Upper lobe of left lung (tissue), 6 donors: Measurements from ENCODE around the gene WDSUB1. TPM values are rescaled to one million over a fixed set of nuclear protein-coding genes. Genes with fewer than 3 reads are reported as not detected.

Experiments
- ATAC-seq, 2 donors: fragments of 200-7000 bp; cut with Tn5 transposase; one replicate each; pipeline ENCODE4 v1.9.1; 2022; ENCODE audit warnings: mild to moderate bottlenecking in 2 of 2, moderate library complexity in 2 of 2; ENCODE audit not compliant: low FRiP score in 2 of 2
- DNase-seq, 2 donors: peaks; one replicate each; pipeline ENCODE4 v3.0.0-alpha.2; 2019 to 2020
- H3K27ac ChIP-seq, 4 donors: fragments of 200-600 bp; sonication (generic); one replicate each; pipeline ENCODE4 v1.5.1; 2016 to 2019
- H3K27me3 ChIP-seq, 4 donors: fragments of 200-600 bp; sonication (generic); one replicate each; pipeline ENCODE4 v1.5.1; 2017 to 2019
- H3K36me3 ChIP-seq, 4 donors: fragments of 200-600 bp; sonication (generic); one replicate each; pipeline ENCODE4 v1.5.1; 2016 to 2019
- H3K4me1 ChIP-seq, 4 donors: fragments of 200-600 bp; sonication (generic); one replicate each; pipeline ENCODE4 v1.5.1; 2018 to 2019
- H3K4me3 ChIP-seq, 4 donors: fragments of 200-600 bp; sonication (generic); one replicate each; pipeline ENCODE4 v1.5.1; 2017 to 2019; ENCODE audit warnings: mild to moderate bottlenecking in 2 of 4, moderate library complexity in 1 of 4
- H3K9me3 ChIP-seq, 4 donors: fragments of 200-600 bp; sonication (generic); one replicate each; pipeline ENCODE4 v1.5.1; 2018 to 2019
- CTCF ChIP-seq, 6 experiments: fragments of 450-650 bp in 4 of 6; fragments of 200-600 bp in 2 of 6; sonication (generic) in 2 of 6; IDR thresholded peaks; one replicate each; pipeline ENCODE4 v1.5.1; 2016 to 2019; ENCODE audit warnings: antibody characterized with exemption in 6 of 6
- EP300 ChIP-seq, 4 donors: sonication (generic); formaldehyde crosslinking; IDR thresholded peaks; one replicate each; pipeline ENCODE4 v1.5.1; 2017; ENCODE audit warnings: antibody characterized with exemption in 4 of 4, control low read depth in 2 of 4
- POLR2A ChIP-seq, 4 donors: fragments of 450-650 bp; IDR thresholded peaks; one replicate each; pipeline ENCODE4 v1.5.1; 2016 to 2017; ENCODE audit warnings: antibody characterized with exemption in 4 of 4, mild to moderate bottlenecking in 2 of 4
- POLR2AphosphoS5 ChIP-seq, 2 donors: sonication (generic); formaldehyde crosslinking; IDR thresholded peaks; one replicate each; pipeline ENCODE4 v1.5.1; 2017; ENCODE audit warnings: antibody characterized with exemption in 2 of 2
- WGBS, 2 donors: methylation state at CpG; one replicate each; pipeline ENCODE4 v1.1.5; 2017 to 2018; 5-methylcytosine and 5-hydroxymethylcytosine counted together
- total RNA-seq, 6 donors: library from RNA; depleted of rRNA in 4 of 6; stranded (reverse); fragments of >200 nt in 4 of 6; gene quantifications; one replicate each; pipeline versions ENCODE4 v1.1.0 to v1.2.1, GENCODE V29; 2016 to 2021
- donor health status: DM: no; HTN: no; CAD: no; lungs with moderate emphysema.
- donor health status: DM: no; HTN: yes; CAD: no; lungs with severe emphysema.

Gene WDSUB1
- total RNA-seq, 6 donors from 2014 or later: 6.8 to 22.0 (median 13.9) TPM

DNA sequence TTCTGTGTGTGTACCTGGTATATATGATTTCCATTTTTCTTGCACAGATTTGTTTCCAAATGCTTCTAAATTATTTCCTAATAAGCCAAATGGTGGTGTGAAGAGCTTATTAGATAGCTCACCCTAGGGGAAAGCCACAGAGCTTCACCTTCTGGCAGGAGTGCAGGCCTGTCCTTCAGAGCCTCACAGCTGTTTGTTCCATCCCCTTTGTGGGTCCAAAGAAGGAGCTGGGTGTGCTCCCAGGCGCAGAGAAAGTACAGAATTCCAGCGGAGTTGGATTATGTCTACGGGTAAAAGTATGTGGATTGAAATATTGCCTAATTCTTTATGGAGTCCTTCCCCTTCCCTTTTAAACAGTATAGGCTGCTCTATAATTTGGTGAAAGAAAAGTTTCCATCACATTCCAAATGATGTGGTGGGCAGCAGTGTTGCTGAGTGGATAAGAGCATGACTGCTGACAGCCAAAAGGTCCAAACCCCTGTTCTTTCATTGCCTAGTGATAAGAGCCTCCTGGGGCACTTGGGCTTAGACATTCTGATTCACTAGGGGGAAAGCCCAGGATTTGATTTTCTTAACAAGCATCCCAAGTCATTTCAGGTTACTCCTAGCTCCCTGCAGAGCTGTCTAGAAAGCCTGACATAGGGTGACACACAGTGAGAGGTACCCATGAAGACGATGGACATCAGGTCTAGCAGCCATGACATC, 86.6 kb downstream of the WDSUB1 start:
- H3K4me3 ChIP-seq: no peak overlapping the region
- peaks cover 11 to 31% (median 23%) of the 10 kb centered on the region in 4 donors for H3K4me1 ChIP-seq
- WGBS, 2 donors: 87 to 94% methylated on average over 4 of the region's 4 CpGs
- H3K27ac ChIP-seq: peak overlapping the region in 2 of 4 donors; percentile 62 to 63
- ATAC-seq (no peak), DNase-seq (no peak)
- no peaks in the 10 kb centered on the region for H3K27me3 ChIP-seq
- peaks cover 4 to 62% (median 35%) of the 10 kb centered on the region in 4 donors for H3K36me3 ChIP-seq
- TF ChIP-seq POLR2AphosphoS5 (IDR thresholded peaks at IDR 0.05): no peak
- no peaks in the 10 kb centered on the region for H3K9me3 ChIP-seq

DNA sequence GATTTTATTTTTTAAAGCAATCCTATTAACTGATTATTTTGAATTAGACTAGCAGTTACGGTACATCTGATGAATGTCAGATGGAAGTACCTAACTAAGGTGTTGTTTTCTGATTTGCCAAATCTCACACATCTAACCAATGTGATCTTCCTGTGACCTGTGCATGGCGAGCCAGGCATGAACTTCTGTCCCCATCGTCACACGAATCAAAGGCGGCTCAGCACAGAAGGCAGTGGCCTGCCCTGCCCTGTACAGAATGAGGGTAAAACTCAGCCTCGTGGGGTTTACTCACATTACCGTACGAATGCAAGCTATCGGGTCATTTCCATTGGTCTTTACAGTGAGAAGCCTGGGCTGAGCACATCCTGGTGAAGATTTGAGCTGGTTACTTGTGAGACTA, 87.3 kb downstream of the WDSUB1 start:
- Histone ChIP-seq H3K27me3 (no peaks in the 10 kb centered on the region), H3K4me1 (peaks cover 11 to 31% (median 23%) of the 10 kb centered on the region in 4 donors), H3K36me3 (peaks cover 4 to 62% (median 41%) of the 10 kb centered on the region in 4 donors), H3K27ac (peak overlapping the region in 1 of 4 donors; percentile 29), H3K4me3 (no peak overlapping the region), H3K9me3 (no peaks in the 10 kb centered on the region)
- TF ChIP-seq POLR2AphosphoS5 (IDR thresholded peaks at IDR 0.05) (no peak), EP300 (IDR thresholded peaks at IDR 0.05) (no peak), CTCF (IDR thresholded peaks at IDR 0.05) (no peak), POLR2A (IDR thresholded peaks at IDR 0.05) (no peak)
- WGBS, 2 donors: 89 to 95% methylated on average over 9 of the region's 9 CpGs
- ATAC-seq (no peak), DNase-seq (no peak)

DNA sequence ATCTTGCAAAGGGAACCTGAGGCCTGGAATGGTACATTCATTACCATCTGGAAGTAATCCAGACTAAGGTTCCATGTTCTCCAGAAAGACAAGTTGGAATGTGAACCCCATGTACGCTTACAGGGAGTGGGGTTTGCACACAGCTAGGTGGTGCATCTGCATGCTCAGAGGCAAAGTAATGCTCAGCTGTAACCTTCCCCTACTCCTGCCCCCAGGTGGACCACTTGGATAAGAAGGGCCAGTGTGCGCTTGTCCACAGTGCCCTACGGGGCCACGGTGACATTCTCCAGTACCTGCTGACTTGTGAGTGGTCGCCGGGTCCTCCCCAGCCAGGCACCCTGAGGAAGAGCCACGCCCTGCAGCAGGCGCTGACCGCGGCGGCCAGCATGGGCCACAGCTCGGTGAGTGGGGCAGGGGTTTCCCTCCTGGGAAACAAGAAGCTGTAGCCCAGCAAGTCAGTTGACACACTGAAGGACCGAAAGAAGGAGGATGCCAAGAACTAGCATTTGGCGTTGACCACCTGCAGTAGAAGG, 90.0 kb downstream of the WDSUB1 start:
- no peak overlapping the region for H3K27ac ChIP-seq
- ATAC-seq: no peak
- H3K4me3 ChIP-seq: no peak overlapping the region
- peaks cover 0 to 17% (median 14%) of the 10 kb centered on the region in 4 donors for H3K4me1 ChIP-seq
- H3K36me3 ChIP-seq: peaks cover 4 to 80% (median 40%) of the 10 kb centered on the region in 4 donors
- DNase-seq: peak in 1 of 2 donors; percentile 60
- 99 to 100% methylated on average over 3 to 14 of the region's 14 CpGs for WGBS, 2 donors
- no peaks in the 10 kb centered on the region for H3K9me3 ChIP-seq
- H3K27me3 ChIP-seq: no peaks in the 10 kb centered on the region
- no peak for TF ChIP-seq POLR2AphosphoS5 (IDR thresholded peaks at IDR 0.05)
- no peak for TF ChIP-seq CTCF (IDR thresholded peaks at IDR 0.05)
- TF ChIP-seq EP300 (IDR thresholded peaks at IDR 0.05): no peak
- TF ChIP-seq POLR2A (IDR thresholded peaks at IDR 0.05): no peak

DNA sequence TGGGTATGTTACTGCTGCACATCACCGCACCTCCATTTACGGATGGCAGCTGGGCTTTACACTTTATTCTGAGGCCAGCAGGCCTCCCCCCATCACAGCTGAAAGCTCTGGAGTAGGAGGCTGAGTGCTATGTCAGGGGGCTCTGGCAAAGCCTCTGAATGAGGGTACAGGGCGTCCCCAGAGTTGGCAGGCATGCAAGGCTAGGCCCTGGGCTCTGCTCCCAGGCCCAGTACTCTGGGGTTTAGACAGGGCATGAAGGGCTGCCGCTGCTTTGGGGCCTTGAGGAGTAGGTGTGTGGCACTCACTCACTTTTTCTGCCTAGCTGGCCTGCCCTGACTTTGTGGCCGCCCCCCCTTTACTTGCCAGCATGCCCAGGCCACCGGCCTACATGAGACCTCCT, 90.8 kb downstream of the WDSUB1 start:
- 95 to 99% methylated on average over 5 to 6 of the region's 6 CpGs for WGBS, 2 donors
- Histone ChIP-seq H3K27me3 (no peaks in the 10 kb centered on the region), H3K9me3 (no peaks in the 10 kb centered on the region), H3K27ac (no peak overlapping the region), H3K36me3 (peaks cover 4 to 85% (median 40%) of the 10 kb centered on the region in 4 donors), H3K4me3 (no peak overlapping the region), H3K4me1 (peaks cover 0 to 9% (median 7%) of the 10 kb centered on the region in 4 donors)
- no peak for DNase-seq
- TF ChIP-seq CTCF (IDR thresholded peaks at IDR 0.05) (no peak), POLR2AphosphoS5 (IDR thresholded peaks at IDR 0.05) (no peak), POLR2A (IDR thresholded peaks at IDR 0.05) (no peak), EP300 (IDR thresholded peaks at IDR 0.05) (no peak)
- ATAC-seq: peak in 1 of 2 donors; percentile 44

- TF ChIP-seq EP300 (IDR thresholded peaks at IDR 0.05): no peak
- TF ChIP-seq POLR2A (IDR thresholded peaks at IDR 0.05): no peak
- no peak for TF ChIP-seq CTCF (IDR thresholded peaks at IDR 0.05)
- no peak for TF ChIP-seq POLR2AphosphoS5 (IDR thresholded peaks at IDR 0.05)
- no peaks in the 10 kb centered on the region for H3K4me1 ChIP-seq
- no peak for ATAC-seq
- peaks cover 4 to 87% (median 42%) of the 10 kb centered on the region in 4 donors for H3K36me3 ChIP-seq
- H3K27ac ChIP-seq: no peak overlapping the region
- 91 to 92% methylated on average over 10 of the region's 10 CpGs for WGBS, 2 donors
- no peaks in the 10 kb centered on the region for H3K27me3 ChIP-seq
- H3K4me3 ChIP-seq: no peak overlapping the region
- no peaks in the 10 kb centered on the region for H3K9me3 ChIP-seq
- DNase-seq: no peak
These were observed 92.3 kb downstream of the WDSUB1 start for GRCh38 chr2:159194241-159194640.
